GM23248 (cell line): ENCODE data around the gene RPN2.

Experiments
- EZH2 ChIP-seq: fragments of 200-600 bp; sonication (generic); IDR thresholded peaks from 2 replicates; pipeline ENCODE4 v1.6.1; 2018; ENCODE audit warnings: antibody characterized with exemption, mild to moderate bottlenecking; ENCODE audit not compliant: insufficient read depth, poor library complexity, severe bottlenecking
- EZH2phosphoT487 ChIP-seq: fragments of 200-600 bp; sonication (generic); IDR thresholded peaks from 2 replicates; pipeline ENCODE4 v1.6.1; 2018; ENCODE audit warnings: antibody characterized with exemption, moderate library complexity, mild to moderate bottlenecking, low read depth; ENCODE audit not compliant: insufficient read depth

- TF ChIP-seq EZH2 (no peak), EZH2phosphoT487 (no peak)
Measured at GRCh38 chr20:37273988-37274387, 94.9 kb downstream of the RPN2 start.
